Measurements from ENCODE around the gene RUFY1. TPM values are rescaled to one million over a fixed set of nuclear protein-coding genes. Genes with fewer than 3 reads are reported as not detected.
"Not testable (repeated sequence)": the region's sequence is repeated elsewhere in the genome, so short reads cannot be mapped to it uniquely, and the experiment has no call there.

Gene RUFY1
- total RNA-seq, 4 donors from 2014 or later, result 37.7 to 98.5 (median 52.7) TPM

DNA sequence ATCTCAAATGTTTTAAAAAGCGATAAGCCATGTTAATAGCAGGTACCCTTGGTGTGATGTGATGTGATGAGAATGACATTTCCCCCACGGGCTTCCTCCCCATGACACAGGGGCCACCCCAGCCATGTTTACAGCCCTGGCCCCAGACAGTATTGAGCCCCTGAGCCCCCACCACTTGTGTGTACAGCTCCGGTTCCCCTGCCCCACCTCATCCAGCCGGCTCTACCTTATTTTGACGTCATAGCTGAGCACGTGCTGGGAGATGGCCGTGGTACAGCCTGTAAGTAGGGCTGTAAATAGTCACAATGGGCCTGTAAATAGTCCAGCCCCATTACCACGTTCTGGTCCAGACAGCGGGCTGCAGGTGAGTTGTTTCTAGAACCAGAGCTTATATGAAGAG is 98.1 kb downstream of the RUFY1 start:
- Histone ChIP-seq H3K36me3 (no peaks in the 10 kb centered on the region), H3K27me3 (no peaks in the 10 kb centered on the region), H3K9me3 (no peaks in the 10 kb centered on the region), H3K4me3 (no peak overlapping the region), H3K4me1 (no peaks in the 10 kb centered on the region), H3K27ac (no peak overlapping the region)
- TF ChIP-seq POLR2AphosphoS5 (IDR thresholded peaks at IDR 0.05), result no peak
- TF ChIP-seq EP300 (IDR thresholded peaks at IDR 0.05; ENCODE audit: low read depth), result no peak
- TF ChIP-seq, protein P1, sequence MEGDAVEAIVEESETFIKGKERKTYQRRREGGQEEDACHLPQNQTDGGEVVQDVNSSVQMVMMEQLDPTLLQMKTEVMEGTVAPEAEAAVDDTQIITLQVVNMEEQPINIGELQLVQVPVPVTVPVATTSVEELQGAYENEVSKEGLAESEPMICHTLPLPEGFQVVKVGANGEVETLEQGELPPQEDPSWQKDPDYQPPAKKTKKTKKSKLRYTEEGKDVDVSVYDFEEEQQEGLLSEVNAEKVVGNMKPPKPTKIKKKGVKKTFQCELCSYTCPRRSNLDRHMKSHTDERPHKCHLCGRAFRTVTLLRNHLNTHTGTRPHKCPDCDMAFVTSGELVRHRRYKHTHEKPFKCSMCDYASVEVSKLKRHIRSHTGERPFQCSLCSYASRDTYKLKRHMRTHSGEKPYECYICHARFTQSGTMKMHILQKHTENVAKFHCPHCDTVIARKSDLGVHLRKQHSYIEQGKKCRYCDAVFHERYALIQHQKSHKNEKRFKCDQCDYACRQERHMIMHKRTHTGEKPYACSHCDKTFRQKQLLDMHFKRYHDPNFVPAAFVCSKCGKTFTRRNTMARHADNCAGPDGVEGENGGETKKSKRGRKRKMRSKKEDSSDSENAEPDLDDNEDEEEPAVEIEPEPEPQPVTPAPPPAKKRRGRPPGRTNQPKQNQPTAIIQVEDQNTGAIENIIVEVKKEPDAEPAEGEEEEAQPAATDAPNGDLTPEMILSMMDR (IDR thresholded peaks at IDR 0.05), result no peak
- TF ChIP-seq POLR2A (IDR thresholded peaks at IDR 0.05), result no peak
- no peak for DNase-seq
- in situ Hi-C loops (cut with MboI; ENCODE audit: low pct_ligation_motif_present in 1 of 4, low pct_unique_long_range_greater_than_20kb in 1 of 4, low sequenced_read_pairs in 3 of 4) (no loop called here), intact Hi-C loops (cut with DNase I; ENCODE audit: low total_unique reads) (no loop called here)
- WGBS, 2 donors (ENCODE audit: low coverage in 1 of 2), result 71% methylated on average over 9 of the region's 9 CpGs; no CpG with 5 or more reads in 1 of the 2 donors

DNA sequence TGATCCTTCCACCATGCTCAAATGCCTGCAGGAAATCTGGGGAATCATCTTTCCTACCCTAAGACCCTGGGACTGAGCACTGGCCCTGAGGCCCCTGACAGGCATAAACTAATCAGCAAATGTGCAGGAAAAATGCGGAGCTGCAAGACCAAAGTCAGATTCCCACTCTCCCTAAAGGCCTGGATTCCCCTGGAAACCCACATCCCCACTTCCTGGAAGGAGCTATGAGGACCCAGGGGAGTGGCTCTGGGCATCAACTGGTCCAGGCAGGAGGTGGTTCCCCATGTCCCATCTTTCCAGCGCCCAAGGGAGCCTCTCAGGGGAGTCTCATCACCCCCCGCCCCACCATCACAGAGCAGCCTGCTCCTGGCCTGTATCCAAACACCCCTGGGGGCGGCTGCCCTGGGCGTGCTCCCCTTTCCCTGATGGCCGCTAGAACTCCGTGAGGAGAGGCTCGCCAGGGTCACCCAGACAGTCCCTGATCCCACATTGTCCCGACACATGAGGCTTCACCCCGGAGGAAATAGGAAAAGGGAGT is 98.9 kb downstream of the RUFY1 start:
- intact Hi-C loops (cut with DNase I; ENCODE audit: low total_unique reads); H3K27ac ChIP-seq; DNase-seq; H3K4me1 ChIP-seq; in situ Hi-C loops (cut with MboI; ENCODE audit: low pct_ligation_motif_present in 1 of 4, low pct_unique_long_range_greater_than_20kb in 1 of 4, low sequenced_read_pairs in 3 of 4); H3K36me3 ChIP-seq; H3K9me3 ChIP-seq; H3K4me3 ChIP-seq; H3K27me3 ChIP-seq: not testable (repeated sequence)
- WGBS, 2 donors (ENCODE audit: low coverage in 1 of 2), result 84% methylated on average over 10 of the region's 10 CpGs; no CpG with 5 or more reads in 1 of the 2 donors

DNA sequence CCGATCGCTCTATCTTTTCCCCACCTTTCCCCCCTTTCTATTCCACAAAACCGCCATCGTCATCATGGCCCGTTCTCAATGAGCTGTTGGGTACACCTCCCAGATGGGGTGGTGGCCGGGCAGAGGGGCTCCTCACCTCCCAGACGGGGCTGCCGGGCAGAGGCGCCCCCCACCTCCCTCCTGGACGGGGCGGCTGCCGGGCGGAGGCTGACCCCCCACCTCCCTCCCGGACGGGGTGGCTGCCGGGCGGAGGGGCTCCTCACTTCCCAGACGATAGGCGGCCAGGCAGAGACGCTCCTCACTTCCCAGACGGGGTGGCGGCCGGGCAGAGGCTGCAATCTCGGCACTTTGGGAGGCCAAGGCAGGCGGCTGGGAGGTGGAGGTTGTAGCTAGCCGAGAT is 99.9 kb downstream of the RUFY1 start:
- H3K36me3 ChIP-seq; H3K9me3 ChIP-seq; intact Hi-C loops (cut with DNase I; ENCODE audit: low total_unique reads); H3K4me1 ChIP-seq; DNase-seq; H3K27me3 ChIP-seq; H3K4me3 ChIP-seq; in situ Hi-C loops (cut with MboI; ENCODE audit: low pct_ligation_motif_present in 1 of 4, low pct_unique_long_range_greater_than_20kb in 1 of 4, low sequenced_read_pairs in 3 of 4); H3K27ac ChIP-seq: not testable (repeated sequence)
- WGBS, 2 donors (ENCODE audit: low coverage in 1 of 2), result 89 to 100% methylated on average over 2 to 20 of the region's 26 CpGs

DNA sequence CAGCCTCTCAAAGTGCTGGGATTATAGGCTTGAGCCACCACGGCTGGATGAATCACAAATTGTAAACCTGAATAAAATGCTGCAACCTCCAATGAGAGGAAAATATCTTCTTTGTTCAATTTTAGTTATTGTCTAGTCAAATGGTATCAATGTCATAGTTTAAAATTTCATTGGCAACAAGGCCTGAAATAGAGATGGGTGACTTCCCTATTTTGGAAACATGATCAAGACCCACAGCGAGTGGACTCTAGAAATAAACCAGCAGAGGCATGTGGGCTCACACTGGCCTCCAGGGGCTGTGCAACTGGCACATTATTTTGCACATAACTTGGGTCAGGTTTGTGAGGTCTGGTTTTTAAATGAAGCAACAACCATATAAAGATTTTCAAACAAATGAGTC is 102.8 kb downstream of the RUFY1 start:
- DNase-seq; H3K27ac ChIP-seq; H3K27me3 ChIP-seq; H3K4me1 ChIP-seq; intact Hi-C loops (cut with DNase I; ENCODE audit: low total_unique reads); in situ Hi-C loops (cut with MboI; ENCODE audit: low pct_ligation_motif_present in 1 of 4, low pct_unique_long_range_greater_than_20kb in 1 of 4, low sequenced_read_pairs in 3 of 4); H3K36me3 ChIP-seq; H3K9me3 ChIP-seq; H3K4me3 ChIP-seq: not testable (repeated sequence)
- WGBS, 2 donors (ENCODE audit: low coverage in 1 of 2), result 54% methylated on average over 2 of the region's 2 CpGs; no CpG with 5 or more reads in 1 of the 2 donors

DNA sequence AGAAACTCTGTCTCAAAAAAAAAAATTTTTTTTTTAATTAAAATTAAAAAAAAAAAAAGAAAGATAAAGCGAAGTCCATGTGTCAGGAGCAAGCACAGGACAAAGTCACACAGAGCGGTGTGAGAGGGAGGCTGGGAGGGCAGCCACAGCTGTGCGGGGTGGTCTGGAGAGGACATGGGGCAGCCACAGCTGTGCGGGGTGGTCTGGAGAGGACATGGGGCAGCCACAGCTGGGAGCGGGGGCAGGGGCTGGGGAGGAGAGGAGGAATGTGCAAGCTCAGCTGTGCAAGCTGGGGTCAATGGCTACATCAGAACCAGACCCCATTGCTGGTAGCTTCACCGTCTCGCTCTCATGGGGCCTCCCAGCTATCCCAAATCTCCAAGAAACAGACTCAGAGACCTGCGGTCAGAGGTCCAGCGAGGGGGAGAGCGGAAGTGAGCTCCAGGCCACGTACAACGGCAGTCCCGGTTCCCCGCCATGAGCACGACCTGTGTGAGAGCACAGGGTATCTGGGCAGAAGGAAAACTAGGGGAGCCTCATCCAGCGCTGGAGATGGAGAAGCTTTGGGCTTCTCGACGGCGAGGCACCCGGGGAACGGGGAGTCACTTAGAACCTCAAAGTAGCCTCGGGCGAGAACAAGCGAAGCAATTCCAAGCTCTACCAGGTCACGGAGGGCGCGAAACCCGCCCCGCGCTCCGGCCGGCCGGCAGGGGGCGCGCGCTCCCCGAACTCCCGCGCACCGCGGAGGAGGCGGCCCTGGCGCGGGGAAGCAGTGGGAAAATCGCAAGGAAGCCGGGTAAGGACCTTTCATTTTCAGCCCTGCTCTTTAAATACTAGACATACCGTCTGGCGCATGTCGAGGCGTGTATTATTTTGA is 107.2 kb downstream of the RUFY1 start:
- H3K36me3 ChIP-seq; H3K4me1 ChIP-seq; intact Hi-C loops (cut with DNase I; ENCODE audit: low total_unique reads); H3K27me3 ChIP-seq; in situ Hi-C loops (cut with MboI; ENCODE audit: low pct_ligation_motif_present in 1 of 4, low pct_unique_long_range_greater_than_20kb in 1 of 4, low sequenced_read_pairs in 3 of 4); H3K9me3 ChIP-seq: not testable (repeated sequence)
- 21 to 83% methylated on average over 1 to 16 of the region's 50 CpGs for WGBS, 2 donors (ENCODE audit: low coverage in 1 of 2)
- peak overlapping the region in 2 of 4 donors; percentile 53 to 69 for H3K27ac ChIP-seq
- DNase-seq, result peak; percentile 33
- H3K4me3 ChIP-seq, result peak overlapping the region in 1 of 4 donors; percentile 20

DNA sequence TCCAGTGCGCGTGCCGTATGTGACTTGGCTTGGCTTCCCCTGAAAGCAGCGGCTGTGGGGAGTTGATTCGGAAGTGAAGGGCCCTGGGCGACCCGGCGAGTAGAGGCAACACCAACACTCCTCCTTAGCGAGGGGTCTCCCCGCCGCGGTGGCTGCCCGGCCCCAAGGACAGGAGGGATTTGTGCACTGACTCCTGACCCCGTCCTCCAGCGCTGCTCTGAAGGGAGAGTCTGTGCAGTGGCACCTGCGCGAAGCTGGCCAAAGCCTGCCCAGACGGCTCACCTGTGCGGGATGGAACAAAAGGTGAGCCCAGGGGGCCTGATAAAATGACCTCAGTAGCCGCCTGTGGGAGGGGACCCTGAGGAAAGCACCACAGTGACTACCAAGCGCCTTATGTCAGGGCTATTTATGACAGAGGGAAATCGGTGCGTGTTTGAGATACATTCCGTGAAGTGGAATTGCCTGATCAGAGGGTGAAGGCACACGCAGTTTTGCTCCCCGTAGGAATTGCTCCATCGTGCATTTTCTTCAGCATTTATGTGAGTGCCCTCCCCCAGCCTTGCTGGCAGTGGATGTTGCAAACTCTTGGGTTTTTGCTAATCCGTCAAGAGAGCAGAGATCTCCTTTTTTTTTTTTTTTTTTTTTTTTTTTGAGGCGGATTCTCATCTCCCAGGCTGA is 108.0 kb downstream of the RUFY1 start:
- H3K36me3 ChIP-seq; H3K9me3 ChIP-seq; in situ Hi-C loops (cut with MboI; ENCODE audit: low pct_ligation_motif_present in 1 of 4, low pct_unique_long_range_greater_than_20kb in 1 of 4, low sequenced_read_pairs in 3 of 4); H3K4me1 ChIP-seq; H3K27me3 ChIP-seq; intact Hi-C loops (cut with DNase I; ENCODE audit: low total_unique reads): not testable (repeated sequence)
- peak; percentile 9 for DNase-seq
- H3K27ac ChIP-seq, result peak overlapping the region; percentile 55 to 83 (median 72)
- WGBS, 2 donors (ENCODE audit: low coverage in 1 of 2), result 2% methylated on average over 8 to 9 of the region's 29 CpGs
- H3K4me3 ChIP-seq, result peak overlapping the region; percentile 6 to 49 (median 43)

Small RNA genes within 50 kb of the gene (small RNA-seq; reads per million reads assigned to genes)
- gene AC136628.3, result 0 reads per million in 4 donors
- 0 reads per million in 4 donors for gene RF00017

Other genes starting within 250 kb of the RUFY1 start
- 10 to 100 TPM in 2 of 4 donors, 1 to 10 TPM in 2; 6.0 to 20.9 (median 13.5) TPM for gene ADAMTS2, start 205.1 kb upstream of the RUFY1 start, total RNA-seq
- 100 to 1,000 TPM; 358 to 910 (median 594) TPM for gene HNRNPH1, start 73.1 kb downstream of the RUFY1 start, total RNA-seq
- not detected for gene CBY3, start 130.5 kb downstream of the RUFY1 start, total RNA-seq
- 100 to 1,000 TPM; 124 to 398 (median 270) TPM for gene CANX, start 148.4 kb downstream of the RUFY1 start, total RNA-seq
- gene MAML1, start 182.3 kb downstream of the RUFY1 start, total RNA-seq, result 10 to 100 TPM; 22.8 to 28.7 (median 27.3) TPM
- 1 to 10 TPM in 3 of 4 donors, not detected in 1; 3.0 to 3.8 (median 3.2) TPM for gene LTC4S, start 243.4 kb downstream of the RUFY1 start, total RNA-seq

Data from transverse colon (tissue), 4 donors.